ENCODE results near the gene ZDHHC7.
"Not testable (repeated sequence)": the region's sequence is repeated elsewhere in the genome, so short reads cannot be mapped to it uniquely, and the experiment has no call there.

Gene ZDHHC7

GRCh38 chr16:85034591-85035433, 23.5 kb upstream of the ZDHHC7 start:
- ATAC-seq, result no peak
- TF ChIP-seq ZFP3 (CRISPR knock-in tag; IDR thresholded peaks at IDR 0.05) (no peak), RARB (CRISPR knock-in tag; IDR thresholded peaks at IDR 0.05) (no peak), TOX (CRISPR knock-in tag; IDR thresholded peaks at IDR 0.05; ENCODE audit: borderline replicate concordance) (no peak), PATZ1 (CRISPR knock-in tag; IDR thresholded peaks at IDR 0.05; ENCODE audit: borderline replicate concordance) (no peak), CREB5 (CRISPR knock-in tag; IDR thresholded peaks at IDR 0.05; ENCODE audit: low read depth) (no peak), TCF4 (CRISPR knock-in tag; IDR thresholded peaks at IDR 0.05; ENCODE audit: borderline replicate concordance) (no peak)

GRCh38 chr16:85033171-85033570, 21.8 kb upstream of the ZDHHC7 start:
- TF ChIP-seq ZFP3 (CRISPR knock-in tag; IDR thresholded peaks at IDR 0.05) (no peak), CREB5 (CRISPR knock-in tag; IDR thresholded peaks at IDR 0.05; ENCODE audit: low read depth) (no peak), POU6F1 (CRISPR knock-in tag; IDR thresholded peaks at IDR 0.05; ENCODE audit: borderline replicate concordance, low read depth) (no peak), PATZ1 (CRISPR knock-in tag; IDR thresholded peaks at IDR 0.05; ENCODE audit: borderline replicate concordance) (no peak), PPARA (CRISPR knock-in tag; IDR thresholded peaks at IDR 0.05; ENCODE audit: borderline replicate concordance) (no peak), ZNF8 (CRISPR knock-in tag; IDR thresholded peaks at IDR 0.05) (no peak), CSDC2 (CRISPR knock-in tag; IDR thresholded peaks at IDR 0.05) (no peak), GLIS3 (CRISPR knock-in tag; IDR thresholded peaks at IDR 0.05) (no peak), ZC3H10 (CRISPR knock-in tag; IDR thresholded peaks at IDR 0.05) (no peak), BACH2 (CRISPR knock-in tag; IDR thresholded peaks at IDR 0.05; ENCODE audit: borderline replicate concordance) (no peak), ESRRG (CRISPR knock-in tag; IDR thresholded peaks at IDR 0.05) (no peak), ARNTL (CRISPR knock-in tag; IDR thresholded peaks at IDR 0.05; ENCODE audit: borderline replicate concordance, low read depth) (no peak), CSRNP3 (CRISPR knock-in tag; IDR thresholded peaks at IDR 0.05) (no peak), TCF4 (CRISPR knock-in tag; IDR thresholded peaks at IDR 0.05; ENCODE audit: borderline replicate concordance) (no peak), ZNF70 (CRISPR knock-in tag; IDR thresholded peaks at IDR 0.05) (no peak), RARB (CRISPR knock-in tag; IDR thresholded peaks at IDR 0.05) (no peak), SNAI2 (CRISPR knock-in tag; IDR thresholded peaks at IDR 0.05) (no peak), ZFP30 (CRISPR knock-in tag; IDR thresholded peaks at IDR 0.05) (no peak), ISL1 (CRISPR knock-in tag; IDR thresholded peaks at IDR 0.05) (no peak), TSHZ2 (CRISPR knock-in tag; IDR thresholded peaks at IDR 0.05) (no peak)
- no peak for ATAC-seq

GRCh38 chr16:85032187-85032586, 20.9 kb upstream of the ZDHHC7 start:
- not testable (repeated sequence) for ATAC-seq
